Psoas muscle (tissue), 8 donors: ENCODE data around the gene WDR70. TPM values are rescaled to one million over a fixed set of nuclear protein-coding genes. Genes with fewer than 3 reads are reported as not detected.

ENCODE experiments used
- ATAC-seq, 4 donors: fragments of 200-7000 bp; cut with Tn5 transposase; one replicate each; pipeline ENCODE4 v1.9.1; 2020; ENCODE audit warnings: moderate library complexity in 3 of 4, mild to moderate bottlenecking in 2 of 4
- DNase-seq, 2 donors: peaks; one replicate each; pipeline ENCODE4 v3.0.0-alpha.2; 2020
- H3K27ac ChIP-seq: fragments of 200-600 bp; one replicate; pipeline ENCODE4 v1.8.0; 2022
- H3K27me3 ChIP-seq, 3 donors: fragments of 200-600 bp in 1 of 3; one replicate each; pipeline versions ENCODE4 v1.6.1 to v1.8.0; 2013 to 2022; ENCODE audit warnings: low read length in 2 of 3, mild to moderate bottlenecking in 2 of 3, moderate library complexity in 1 of 3; ENCODE audit not compliant: insufficient read depth in 3 of 3
- H3K36me3 ChIP-seq, 2 donors: fragments of 200-600 bp in 1 of 2; one replicate each; pipeline versions ENCODE4 v1.6.1 to v1.8.0; 2013 to 2022; ENCODE audit warnings: low read depth in 1 of 2, mild to moderate bottlenecking in 1 of 2, moderate library complexity in 1 of 2; ENCODE audit not compliant: insufficient read depth in 1 of 2
- H3K4me1 ChIP-seq: fragments of 200-600 bp; one replicate; pipeline ENCODE4 v1.8.0; 2022
- H3K4me3 ChIP-seq: fragments of 200-600 bp; one replicate; pipeline ENCODE4 v1.8.0; 2022; ENCODE audit warnings: mild to moderate bottlenecking
- H3K9me3 ChIP-seq: fragments of 200-600 bp; one replicate; pipeline ENCODE4 v1.8.0; 2022
- CTCF ChIP-seq: fragments of 200-600 bp; IDR thresholded peaks from one replicate; pipeline ENCODE4 v1.8.0; 2022; ENCODE audit warnings: antibody characterized with exemption
- WGBS, 3 donors: extraction: QIAGEN DNeasy Blood & Tissue Kit; methylation state at CpG; one replicate each; pipeline versions ENCODE4 v1.1.6 to v1.1.7; 2013; 5-methylcytosine and 5-hydroxymethylcytosine counted together
- intact Hi-C, 2 donors: fragments of 100-400 bp; cut with DNase I; formaldehyde crosslinking; loops; one replicate each; pipeline versions ENCODE4 v1.11.0 to v1.14.2; 2022
- polyA plus RNA-seq, 3 donors: library from polyadenylated mRNA; stranded (reverse); fragments of 200-250 nt; gene quantifications; one replicate each; pipeline ENCODE4 v1.2.3, GENCODE V29; 2013
- total RNA-seq, 4 donors: library from RNA; stranded (reverse); fragmentation: NEBNext Ultra II Directional in 2 of 4; extraction: Animal tissue kit (Norgen Biotek cat#: 25700) in 2 of 4; gene quantifications; one replicate each; pipeline versions ENCODE4 v1.2.1 to v1.2.4, GENCODE V29; 2021 to 2023
- donor health status: healthy with polysubstance abuse.
- donor health status: DM: no; HTN: no; CAD: no; lungs with moderate emphysema.
- donor health status: Bipolar disorder and iron deficiency.
- donor health status: healthy.
- donor health status: DM: yes; HTN: yes; CAD: no.
- donor health status: DM: no; HTN: no; CAD: no.
- donor health status: DM: no; HTN: no; CAD: no.
- donor health status: DM: yes; HTN: yes; CAD: no.

WDR70 gene
- total and polyA plus RNA-seq, 7 donors: 16.3 to 37.8 (median 26.0) TPM

- WGBS, 3 donors: 96 to 99% (median 98%) methylated on average over 1 of the region's 1 CpG
- no peak for TF ChIP-seq CTCF
- no peak for DNase-seq
Observed at GRCh38 chr5:37519807-37520206, 140.7 kb downstream of the WDR70 start.

GRCh38 chr5:37520811-37521210, 141.7 kb downstream of the WDR70 start:
- TF ChIP-seq CTCF: no peak
- WGBS, 3 donors: 91 to 96% (median 96%) methylated on average over 1 of the region's 1 CpG

More at GRCh38 chr5:37519807-37520206, 140.7 kb downstream of the WDR70 start:
- Histone ChIP-seq H3K27ac (no peak overlapping the region), H3K4me3 (no peak overlapping the region), H3K9me3 (no peaks in the 10 kb centered on the region), H3K36me3 (peaks cover 0 to 15% of the 10 kb centered on the region in 2 donors), H3K4me1 (no peaks in the 10 kb centered on the region), H3K27me3 (no peaks in the 10 kb centered on the region)
- intact Hi-C loops: no loop called here
- no peak for ATAC-seq

GRCh38 chr5:37532976-37533740, 154.0 kb downstream of the WDR70 start:
- 97 to 99% (median 97%) methylated on average over 13 of the region's 13 CpGs for WGBS, 3 donors

More at GRCh38 chr5:37520811-37521210, 141.7 kb downstream of the WDR70 start:
- ATAC-seq (no peak), DNase-seq (no peak)
- Histone ChIP-seq H3K4me3 (no peak overlapping the region), H3K9me3 (no peaks in the 10 kb centered on the region), H3K27ac (no peak overlapping the region), H3K27me3 (no peaks in the 10 kb centered on the region), H3K4me1 (no peaks in the 10 kb centered on the region), H3K36me3 (peaks cover 0 to 15% of the 10 kb centered on the region in 2 donors)
- intact Hi-C loops: no loop called here

GRCh38 chr5:37533851-37534250, 154.7 kb downstream of the WDR70 start:
- ATAC-seq: peak in 3 of 4 donors; percentile 66 to 77 (median 71)
- Histone ChIP-seq H3K9me3 (no peaks in the 10 kb centered on the region), H3K4me3 (no peak overlapping the region), H3K27ac (no peak overlapping the region), H3K36me3 (peaks cover 0 to 3% of the 10 kb centered on the region in 2 donors), H3K27me3 (no peaks in the 10 kb centered on the region), H3K4me1 (no peaks in the 10 kb centered on the region)
- intact Hi-C loops: no loop called here
- no peak for DNase-seq
- TF ChIP-seq CTCF: no peak
- WGBS, 3 donors: 98 to 100% (median 99%) methylated on average over 6 of the region's 6 CpGs

More at GRCh38 chr5:37532976-37533740, 154.0 kb downstream of the WDR70 start:
- Histone ChIP-seq H3K4me3 (no peak overlapping the region), H3K36me3 (peaks cover 0 to 3% of the 10 kb centered on the region in 2 donors), H3K27ac (no peak overlapping the region), H3K9me3 (no peaks in the 10 kb centered on the region), H3K27me3 (no peaks in the 10 kb centered on the region), H3K4me1 (no peaks in the 10 kb centered on the region)
- DNase-seq: no peak
- intact Hi-C loops: no loop called here
- ATAC-seq: no peak
- TF ChIP-seq CTCF: no peak
